Mesendoderm (in vitro differentiated cells): ENCODE results near the gene TSHZ1.

Experiments used
- DNase-seq: peaks from one replicate; pipeline ENCODE4 v3.0.0; 2013
- H2AK5ac ChIP-seq: 2 replicates; pipeline ENCODE4 v1.6.1; 2013; ENCODE audit warnings: low read length, inconsistent platforms
- H2BK120ac ChIP-seq: 2 replicates; pipeline ENCODE4 v1.6.1; 2013; ENCODE audit warnings: low read depth, mild to moderate bottlenecking, low read length, moderate library complexity, mixed read lengths
- H2BK15ac ChIP-seq: replicated peaks from 2 replicates; pipeline ENCODE4 v1.6.1; 2013; ENCODE audit warnings: low read depth, mild to moderate bottlenecking, moderate library complexity
- H2BK5ac ChIP-seq: 2 replicates; pipeline ENCODE4 v1.6.1; 2013; ENCODE audit warnings: low read length, inconsistent platforms
- H3K18ac ChIP-seq: 2 replicates; pipeline ENCODE4 v1.6.1; 2013; ENCODE audit warnings: mild to moderate bottlenecking, low read length, mixed read lengths
- H3K23ac ChIP-seq: one replicate; pipeline ENCODE4 v1.6.1; 2013; ENCODE audit warnings: low read length
- H3K27ac ChIP-seq: 2 replicates; pipeline ENCODE4 v1.5.1; 2013; ENCODE audit warnings: low read depth, mild to moderate bottlenecking, inconsistent platforms, low read length, moderate library complexity
- H3K27me3 ChIP-seq: 2 replicates; pipeline ENCODE4 v1.6.1; 2013; ENCODE audit warnings: low read length, control low read depth, mild to moderate bottlenecking, inconsistent platforms; ENCODE audit not compliant: insufficient read depth, poor library complexity
- H3K36me3 ChIP-seq: 2 replicates; pipeline ENCODE4 v1.6.1; 2013; ENCODE audit warnings: low read length, inconsistent platforms; ENCODE audit not compliant: control insufficient read depth, insufficient read depth
- H3K4ac ChIP-seq: one replicate; pipeline ENCODE4 v1.6.1; 2013; ENCODE audit warnings: low read depth, mild to moderate bottlenecking, low read length, moderate library complexity
- H3K4me1 ChIP-seq: 2 replicates; pipeline ENCODE4 v1.6.1; 2013; ENCODE audit warnings: low read depth, low read length, inconsistent platforms; ENCODE audit not compliant: control insufficient read depth
- H3K4me2 ChIP-seq: 2 replicates; pipeline ENCODE4 v1.6.1; 2013; ENCODE audit warnings: low read length
- H3K4me3 ChIP-seq: 2 replicates; pipeline ENCODE4 v1.5.1; 2013; ENCODE audit warnings: mild to moderate bottlenecking, low read length
- H3K56ac ChIP-seq: one replicate; pipeline ENCODE4 v1.6.1; 2013; ENCODE audit warnings: low read length
- H3K79me1 ChIP-seq: 2 replicates; pipeline ENCODE4 v1.6.1; 2013; ENCODE audit warnings: low read length, inconsistent platforms
- H3K79me2 ChIP-seq: 2 replicates; pipeline ENCODE4 v1.6.1; 2013; ENCODE audit warnings: mild to moderate bottlenecking, low read length; ENCODE audit not compliant: control insufficient read depth, insufficient read depth
- H3K9ac ChIP-seq: 2 replicates; pipeline ENCODE4 v1.6.1; 2013; ENCODE audit warnings: low read length, inconsistent platforms
- H4K5ac ChIP-seq: one replicate; pipeline ENCODE4 v1.6.1; 2013; ENCODE audit warnings: low read length
- H4K8ac ChIP-seq: one replicate; pipeline ENCODE4 v1.6.1; 2013; ENCODE audit warnings: low read depth, mild to moderate bottlenecking, control low read depth, low read length, moderate library complexity
- WGBS: extraction: QIAGEN DNeasy Blood & Tissue Kit; methylation state at CpG from one replicate; pipeline ENCODE4 v1.1.7; 2013; ENCODE audit warnings: low lambda C conversion rate, missing lambda C conversion rate; ENCODE audit not compliant: insufficient coverage; ENCODE audit errors: extremely low coverage; 5-methylcytosine and 5-hydroxymethylcytosine counted together

Gene TSHZ1

GRCh38 chr18:75211953-75212750 lies 1.6 kb downstream of the TSHZ1 start:
- H3K27ac ChIP-seq, result no peak overlapping the region

GRCh38 chr18:75212751-75213090 lies 2.1 kb downstream of the TSHZ1 start:
- WGBS, result no CpG with 5 or more reads among the region's 5 CpGs
- no peak overlapping the region for H3K4me3 ChIP-seq

More at GRCh38 chr18:75211953-75212750, 1.6 kb downstream of the TSHZ1 start:
- peak; percentile 65 for DNase-seq
- WGBS, result no CpG with 5 or more reads among the region's 38 CpGs
- Histone ChIP-seq H3K36me3 (no peaks in the 10 kb centered on the region), H3K27me3 (peaks cover 13% of the 10 kb centered on the region), H3K4me1 (peaks cover 3% of the 10 kb centered on the region), H2AK5ac (no peak overlapping the region), H2BK5ac (no peak overlapping the region), H3K56ac (peak overlapping the region; percentile 74), H4K5ac (no peak overlapping the region), H3K4ac (no peak overlapping the region), H3K4me2 (peak overlapping the region; percentile 75), H3K9ac (peak overlapping the region; percentile 54), H3K79me2 (no peaks in the 10 kb centered on the region), H3K79me1 (no peaks in the 10 kb centered on the region), H4K8ac (no peak overlapping the region), H2BK120ac (no peak overlapping the region), H2BK15ac (no peak overlapping the region), H3K23ac (no peak overlapping the region), H3K4me3 (peak overlapping the region; percentile 11), H3K18ac (peak overlapping the region; percentile 45)

GRCh38 chr18:75213611-75214331 lies 3.2 kb downstream of the TSHZ1 start:
- no peak for DNase-seq

More at GRCh38 chr18:75212751-75213090, 2.1 kb downstream of the TSHZ1 start:
- Histone ChIP-seq H2AK5ac (no peak overlapping the region), H3K4me2 (no peak overlapping the region), H3K18ac (no peak overlapping the region), H4K5ac (no peak overlapping the region), H4K8ac (no peak overlapping the region), H3K79me1 (no peaks in the 10 kb centered on the region), H3K4ac (no peak overlapping the region), H2BK120ac (no peak overlapping the region), H3K4me1 (peaks cover 3% of the 10 kb centered on the region), H3K79me2 (no peaks in the 10 kb centered on the region), H3K9ac (no peak overlapping the region), H3K27me3 (peaks cover 7% of the 10 kb centered on the region), H3K27ac (no peak overlapping the region), H3K23ac (no peak overlapping the region), H2BK5ac (no peak overlapping the region), H2BK15ac (no peak overlapping the region), H3K36me3 (no peaks in the 10 kb centered on the region), H3K56ac (no peak overlapping the region)
- DNase-seq, result no peak

GRCh38 chr18:75214332-75214690 lies 3.7 kb downstream of the TSHZ1 start:
- Histone ChIP-seq H3K27ac (no peak overlapping the region), H3K4me3 (no peak overlapping the region), H4K5ac (no peak overlapping the region), H3K56ac (no peak overlapping the region), H3K23ac (no peak overlapping the region), H3K9ac (no peak overlapping the region), H2BK5ac (no peak overlapping the region), H3K18ac (no peak overlapping the region), H2BK120ac (no peak overlapping the region), H3K4me1 (no peaks in the 10 kb centered on the region), H2BK15ac (no peak overlapping the region), H3K27me3 (peaks cover 5% of the 10 kb centered on the region), H4K8ac (no peak overlapping the region), H3K79me1 (no peaks in the 10 kb centered on the region), H3K4ac (no peak overlapping the region), H3K79me2 (no peaks in the 10 kb centered on the region), H3K36me3 (no peaks in the 10 kb centered on the region), H2AK5ac (no peak overlapping the region), H3K4me2 (no peak overlapping the region)
- no CpG with 5 or more reads among the region's 5 CpGs for WGBS
- no peak for DNase-seq

More at GRCh38 chr18:75213611-75214331, 3.2 kb downstream of the TSHZ1 start:
- Histone ChIP-seq H3K36me3 (no peaks in the 10 kb centered on the region), H3K56ac (no peak overlapping the region), H3K27me3 (peaks cover 5% of the 10 kb centered on the region), H3K79me1 (no peaks in the 10 kb centered on the region), H3K9ac (no peak overlapping the region), H2BK120ac (no peak overlapping the region), H4K8ac (no peak overlapping the region), H3K79me2 (no peaks in the 10 kb centered on the region), H3K4me2 (no peak overlapping the region), H2BK15ac (no peak overlapping the region), H3K18ac (no peak overlapping the region), H3K23ac (no peak overlapping the region), H4K5ac (no peak overlapping the region), H3K4me3 (no peak overlapping the region), H2AK5ac (no peak overlapping the region), H2BK5ac (no peak overlapping the region), H3K4me1 (no peaks in the 10 kb centered on the region), H3K27ac (no peak overlapping the region), H3K4ac (no peak overlapping the region)
- WGBS, result no CpG with 5 or more reads among the region's 5 CpGs

- H3K56ac ChIP-seq, result no peak overlapping the region
- H3K9ac ChIP-seq, result no peak overlapping the region
- no peak overlapping the region for H4K5ac ChIP-seq
- H3K4ac ChIP-seq, result no peak overlapping the region
- H2BK15ac ChIP-seq, result no peak overlapping the region
- peak overlapping the region; percentile 60 for H3K23ac ChIP-seq
- DNase-seq, result no peak
- no peak overlapping the region for H2AK5ac ChIP-seq
- no peak overlapping the region for H3K4me3 ChIP-seq
- no peak overlapping the region for H2BK5ac ChIP-seq
- no peak overlapping the region for H3K27ac ChIP-seq
- H3K79me1 ChIP-seq, result no peaks in the 10 kb centered on the region
- no peaks in the 10 kb centered on the region for H3K4me1 ChIP-seq
- H2BK120ac ChIP-seq, result no peak overlapping the region
- H3K27me3 ChIP-seq, result peaks cover 5% of the 10 kb centered on the region
- H4K8ac ChIP-seq, result no peak overlapping the region
- no peaks in the 10 kb centered on the region for H3K36me3 ChIP-seq
- H3K4me2 ChIP-seq, result no peak overlapping the region
- H3K18ac ChIP-seq, result no peak overlapping the region
- no peaks in the 10 kb centered on the region for H3K79me2 ChIP-seq
- WGBS, result no CpG with 5 or more reads among the region's 12 CpGs
These were observed 4.3 kb downstream of the TSHZ1 start for GRCh38 chr18:75214766-75215510.
